CD4-positive, alpha-beta memory T cell (primary cell): Measurements from ENCODE around the gene ZMAT5. TPM values are rescaled to one million over a fixed set of nuclear protein-coding genes. Genes with fewer than 3 reads are reported as not detected.
A peak's percentile ranks its signal among the peaks of the same experiment; 100 is the strongest.

Experiments
- CTCF ChIA-PET: fragments of 350-600 bp; sonication (Branson Sonifier 250); formaldehyde crosslinking; loops from one replicate; lab custom pipeline; 2021; ENCODE audit warnings: inconsistent platforms; ENCODE audit not compliant: partially characterized antibody; lab: Charles Lee
- POLR2A ChIA-PET: fragments of 350-600 bp; sonication (Branson Sonifier 250); formaldehyde crosslinking; loops from one replicate; lab custom pipeline; 2021; ENCODE audit not compliant: partially characterized antibody; lab: Charles Lee
- DNase-seq, 5 donors: peaks; one replicate each; pipeline versions ENCODE4 v3.0.0 to v3.0.0-alpha.2; 2020 to 2022; ENCODE audit warnings: mixed read lengths in 1 of 5
- H3K27ac ChIP-seq: one replicate; pipeline ENCODE4 v1.7.0; 2013; ENCODE audit warnings: low read depth, low read length
- H3K27me3 ChIP-seq: 2 replicates; pipeline ENCODE4 v1.7.0; 2013; ENCODE audit warnings: mild to moderate bottlenecking, low read length, moderate library complexity; ENCODE audit not compliant: insufficient read depth
- H3K36me3 ChIP-seq: 2 replicates; pipeline ENCODE4 v1.7.0; 2013; ENCODE audit warnings: mild to moderate bottlenecking, low read length, moderate library complexity; ENCODE audit not compliant: insufficient read depth
- H3K4me1 ChIP-seq: 2 replicates; pipeline ENCODE4 v1.7.0; 2013; ENCODE audit warnings: mild to moderate bottlenecking, low read length, moderate library complexity; ENCODE audit not compliant: insufficient read depth
- H3K4me3 ChIP-seq, 2 donors: one replicate each; pipeline ENCODE4 v1.7.0; 2013; ENCODE audit warnings: low read length in 2 of 2, mild to moderate bottlenecking in 1 of 2
- H3K9me3 ChIP-seq, 2 donors: one replicate each; pipeline ENCODE4 v1.7.0; 2013; ENCODE audit warnings: low read length in 2 of 2, control low read depth in 1 of 2; ENCODE audit not compliant: control insufficient read depth in 1 of 2
- H3K27ac Mint-ChIP-seq, 7 donors: one replicate each; pipeline ENCODE4 v1.8.0; 2020 to 2021; ENCODE audit warnings: mixed read lengths in 7 of 7, mild to moderate bottlenecking in 6 of 7, inconsistent platforms in 3 of 7, moderate library complexity in 3 of 7
- H3K27me3 Mint-ChIP-seq, 2 donors: one replicate each; pipeline ENCODE4 v1.8.0; 2020 to 2021; ENCODE audit warnings: mixed read lengths in 2 of 2
- H3K36me3 Mint-ChIP-seq, 2 donors: one replicate each; pipeline ENCODE4 v1.8.0; 2020 to 2021; ENCODE audit warnings: mixed read lengths in 2 of 2, inconsistent platforms in 1 of 2, mild to moderate bottlenecking in 1 of 2
- H3K4me1 Mint-ChIP-seq, 4 donors: one replicate each; pipeline ENCODE4 v1.8.0; 2020 to 2021; ENCODE audit warnings: mixed read lengths in 4 of 4, mild to moderate bottlenecking in 1 of 4
- H3K4me3 Mint-ChIP-seq, 8 donors: one replicate each; pipeline ENCODE4 v1.8.0; 2020 to 2021; ENCODE audit warnings: mixed read lengths in 8 of 8, mild to moderate bottlenecking in 7 of 8, moderate library complexity in 6 of 8, inconsistent platforms in 3 of 8
- H3K9me3 Mint-ChIP-seq, 8 donors: one replicate each; pipeline ENCODE4 v1.8.0; 2020 to 2021; ENCODE audit warnings: mixed read lengths in 8 of 8, mild to moderate bottlenecking in 5 of 8, inconsistent platforms in 3 of 8, moderate library complexity in 1 of 8
- intact Hi-C: fragments of 100-400 bp; cut with micrococcal nuclease; formaldehyde crosslinking; loops from one replicate; pipeline ENCODE4 v1.15.1; 2023
- polyA plus RNA-seq, 2 donors: library from polyadenylated mRNA; unstranded; fragments of 300-500 nt; fragmentation: Illumina TruSeq; gene quantifications; one replicate each; pipeline ENCODE4 v1.2.3, GENCODE V29; 2021
- total RNA-seq, 2 experiments: library from RNA; stranded (reverse); gene quantifications; one replicate each; pipeline ENCODE4 v1.2.3, GENCODE V29; 2021

Gene ZMAT5
- total and polyA plus RNA-seq, 4 experiments from 2014 or later, result 16.3 to 67.7 (median 31.3) TPM

DNA sequence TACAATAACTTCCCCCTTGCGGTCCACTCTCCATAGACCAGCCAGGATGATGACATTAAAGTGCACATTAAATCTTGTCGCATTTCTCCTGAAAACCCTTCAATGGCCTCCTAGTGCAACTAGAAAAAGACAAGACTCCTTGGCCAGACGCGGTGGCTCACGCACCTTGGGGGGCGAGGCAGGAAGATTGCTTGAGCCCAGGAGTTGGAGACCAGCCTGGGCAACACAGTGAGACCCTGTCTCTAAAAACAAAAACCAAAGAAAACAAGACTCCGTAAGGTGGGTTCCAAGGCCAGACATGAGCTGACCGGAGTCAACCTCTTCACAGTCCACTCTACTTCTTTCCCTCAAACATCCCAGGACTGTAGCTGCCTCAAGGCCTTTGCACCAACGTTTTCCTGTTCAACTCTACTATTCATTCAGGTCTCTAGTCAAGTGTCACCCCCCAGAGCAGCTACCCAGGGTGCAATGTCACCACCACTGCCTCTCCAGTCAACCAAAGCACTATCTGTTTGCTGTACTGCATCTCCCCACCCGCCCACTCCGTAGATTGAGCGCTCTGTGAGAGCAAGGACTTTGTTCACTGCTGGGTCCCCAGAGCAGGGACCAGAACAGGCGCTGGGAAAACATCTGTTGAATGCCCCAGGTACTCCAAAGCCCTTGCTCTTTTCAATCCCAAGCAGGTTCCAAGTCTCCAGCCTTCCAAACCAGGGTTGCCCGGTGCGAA lies 739 bp downstream of the ZMAT5 start:
- Histone ChIP-seq H3K36me3 (peaks cover 11% of the 10 kb centered on the region), H3K9me3 (no peaks in the 10 kb centered on the region), H3K27ac (peak overlapping the region; percentile 87), H3K27me3 (no peaks in the 10 kb centered on the region), H3K4me3 (peak overlapping the region; percentile 93 to 96), H3K4me1 (peaks cover 29% of the 10 kb centered on the region)
- DNase-seq, result peak in 1 of 5 donors; percentile 1
- Mint-ChIP-seq H3K27ac (peak overlapping the region; percentile 38 to 99 (median 99)), H3K27me3 (no peaks in the 10 kb centered on the region), H3K4me1 (peaks cover 22 to 53% (median 28%) of the 10 kb centered on the region in 4 donors), H3K36me3 (peaks cover 7 to 28% of the 10 kb centered on the region in 2 donors), H3K4me3 (peak overlapping the region; percentile 95 to 100 (median 99)), H3K9me3 (no peaks in the 10 kb centered on the region)
- ChIA-PET POLR2A (interaction anchor here (0.6 to 1.2 kb wide), 5 partner anchors 10 to 212 kb away, joined by 3 to 7 read pairs (median 5); partner anchors contain the start of genes ASCC2, MTMR3 and THOC5), CTCF (interaction anchor here (0.6 to 1.3 kb wide), 3 partner anchors 14 to 431 kb away, joined by 3 to 5 read pairs (median 3); partner anchors contain the start of gene ASCC2)
- intact Hi-C loops, result loop anchor here (5.0 to 10.0 kb wide), 3 partner anchors 321 to 659 kb away; partner anchors contain the start of gene MTFP1

GRCh38 chr22:29762263-29762662 lies 4.5 kb downstream of the ZMAT5 start:
- Mint-ChIP-seq H3K27me3 (no peaks in the 10 kb centered on the region), H3K4me1 (peaks cover 12 to 27% (median 17%) of the 10 kb centered on the region in 4 donors), H3K9me3 (no peaks in the 10 kb centered on the region), H3K27ac (no peak overlapping the region), H3K4me3 (no peak overlapping the region), H3K36me3 (peaks cover 0 to 2% of the 10 kb centered on the region in 2 donors)
- Histone ChIP-seq H3K36me3 (no peaks in the 10 kb centered on the region), H3K4me3 (no peak overlapping the region), H3K9me3 (no peaks in the 10 kb centered on the region), H3K4me1 (peaks cover 10% of the 10 kb centered on the region), H3K27ac (no peak overlapping the region), H3K27me3 (no peaks in the 10 kb centered on the region)
- CTCF ChIA-PET, result no interaction called here
- POLR2A ChIA-PET, result interaction anchor here (0.8 kb wide), 1 partner anchor 10 kb away, joined by 3 read pairs; no protein-coding TSS in a partner anchor
- intact Hi-C loops, result loop anchor here (10.0 kb wide), 2 partner anchors 347 to 663 kb away; partner anchors contain the start of gene MTFP1
- no peak for DNase-seq

GRCh38 chr22:29758959-29759358 lies 7.8 kb downstream of the ZMAT5 start:
- no peaks in the 10 kb centered on the region for H3K4me1 ChIP-seq
- no peaks in the 10 kb centered on the region for H3K9me3 Mint-ChIP-seq
- H3K9me3 ChIP-seq, result no peaks in the 10 kb centered on the region
- H3K27ac ChIP-seq, result no peak overlapping the region
- H3K36me3 ChIP-seq, result no peaks in the 10 kb centered on the region
- POLR2A ChIA-PET, result no interaction called here
- H3K4me1 Mint-ChIP-seq, result peaks cover 0 to 5% (median under 1%) of the 10 kb centered on the region in 4 donors
- H3K27me3 ChIP-seq, result no peaks in the 10 kb centered on the region
- no peak overlapping the region for H3K4me3 Mint-ChIP-seq
- no peak for DNase-seq
- H3K4me3 ChIP-seq, result no peak overlapping the region
- no peaks in the 10 kb centered on the region for H3K27me3 Mint-ChIP-seq
- peaks cover 0 to 6% of the 10 kb centered on the region in 2 donors for H3K36me3 Mint-ChIP-seq
- CTCF ChIA-PET, result no interaction called here
- H3K27ac Mint-ChIP-seq, result peak overlapping the region in 2 of 7 donors; percentile 16 to 83
- intact Hi-C loops, result no loop called here

- Histone ChIP-seq H3K27ac (no peak overlapping the region), H3K9me3 (no peaks in the 10 kb centered on the region), H3K4me3 (no peak overlapping the region), H3K4me1 (no peaks in the 10 kb centered on the region), H3K27me3 (no peaks in the 10 kb centered on the region), H3K36me3 (no peaks in the 10 kb centered on the region)
- ChIA-PET CTCF (no interaction called here), POLR2A (no interaction called here)
- intact Hi-C loops, result no loop called here
- DNase-seq, result no peak
- Mint-ChIP-seq H3K4me3 (no peak overlapping the region), H3K27me3 (no peaks in the 10 kb centered on the region), H3K4me1 (peaks cover 0 to 5% (median under 1%) of the 10 kb centered on the region in 4 donors), H3K27ac (no peak overlapping the region), H3K9me3 (no peaks in the 10 kb centered on the region), H3K36me3 (peaks cover 0 to 6% of the 10 kb centered on the region in 2 donors)
Measured at GRCh38 chr22:29758068-29758622, 8.7 kb downstream of the ZMAT5 start.

DNA sequence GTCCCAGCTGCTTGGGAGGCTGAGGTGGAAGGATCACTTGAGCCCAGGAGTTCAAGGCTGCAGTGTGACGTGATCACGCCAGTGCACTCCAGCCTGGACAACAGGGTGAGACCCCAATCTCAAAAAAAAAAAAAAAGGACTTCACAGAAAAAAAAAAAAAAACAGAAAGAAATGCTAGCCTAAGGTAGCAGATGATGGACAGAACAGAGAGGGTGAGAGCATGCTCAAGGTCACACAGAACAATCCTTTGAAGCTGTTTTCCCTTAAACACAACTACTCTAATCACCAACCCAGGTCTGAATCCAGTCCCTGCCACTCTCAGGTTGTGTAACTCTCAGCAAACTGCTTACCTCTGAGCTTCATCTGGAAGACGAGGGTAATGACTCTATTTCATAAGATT lies 9.7 kb downstream of the ZMAT5 start:
- intact Hi-C loops, result no loop called here
- no peak overlapping the region for H3K4me3 Mint-ChIP-seq
- peaks cover under 1% of the 10 kb centered on the region for H3K4me1 ChIP-seq
- DNase-seq, result no peak
- H3K4me1 Mint-ChIP-seq, result peaks cover 0 to 5% (median 3%) of the 10 kb centered on the region in 4 donors
- no peak overlapping the region for H3K27ac ChIP-seq
- H3K36me3 ChIP-seq, result no peaks in the 10 kb centered on the region
- no peak overlapping the region for H3K4me3 ChIP-seq
- H3K9me3 Mint-ChIP-seq, result no peaks in the 10 kb centered on the region
- H3K9me3 ChIP-seq, result no peaks in the 10 kb centered on the region
- ChIA-PET CTCF (interaction anchor here (1.3 kb wide), 1 partner anchor 16 kb away, joined by 3 read pairs; no protein-coding TSS in a partner anchor), POLR2A (no interaction called here)
- H3K27ac Mint-ChIP-seq, result no peak overlapping the region
- H3K27me3 Mint-ChIP-seq, result no peaks in the 10 kb centered on the region
- H3K27me3 ChIP-seq, result no peaks in the 10 kb centered on the region
- peaks cover 0 to 6% of the 10 kb centered on the region in 2 donors for H3K36me3 Mint-ChIP-seq

- no peak for DNase-seq
- ChIA-PET POLR2A (no interaction called here), CTCF (interaction anchor here (1.3 kb wide), 1 partner anchor 17 kb away, joined by 3 read pairs; no protein-coding TSS in a partner anchor)
- no peak overlapping the region for H3K27ac Mint-ChIP-seq
- intact Hi-C loops, result no loop called here
- H3K9me3 Mint-ChIP-seq, result no peaks in the 10 kb centered on the region
- peaks cover 8% of the 10 kb centered on the region for H3K4me1 ChIP-seq
- no peak overlapping the region for H3K27ac ChIP-seq
- H3K27me3 Mint-ChIP-seq, result no peaks in the 10 kb centered on the region
- H3K9me3 ChIP-seq, result no peaks in the 10 kb centered on the region
- peaks cover 0 to 6% of the 10 kb centered on the region in 2 donors for H3K36me3 Mint-ChIP-seq
- H3K4me3 ChIP-seq, result no peak overlapping the region
- H3K4me1 Mint-ChIP-seq, result peaks cover 0 to 11% (median 5%) of the 10 kb centered on the region in 4 donors
- no peaks in the 10 kb centered on the region for H3K27me3 ChIP-seq
- H3K4me3 Mint-ChIP-seq, result no peak overlapping the region
- no peaks in the 10 kb centered on the region for H3K36me3 ChIP-seq
Measured at GRCh38 chr22:29756341-29756740, 10.5 kb downstream of the ZMAT5 start.

DNA sequence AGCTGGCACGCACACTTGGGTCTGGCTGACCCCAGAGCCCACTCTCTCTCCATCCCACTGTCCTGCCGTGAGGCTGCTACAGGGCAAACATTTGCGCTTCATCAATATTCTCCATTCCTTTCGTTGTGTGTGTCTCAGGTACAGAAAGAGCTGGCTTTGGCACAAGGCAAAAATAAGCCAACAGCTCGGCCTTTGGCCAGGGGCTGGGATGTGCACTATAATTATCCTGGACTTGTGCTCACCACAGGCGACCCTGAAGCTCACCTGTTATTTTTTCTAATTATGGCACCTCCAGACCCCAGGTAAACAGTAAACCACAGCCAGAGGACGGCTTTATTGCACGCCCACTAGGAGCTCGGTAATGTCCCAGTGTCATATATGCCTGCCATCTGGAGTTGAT lies 10.9 kb downstream of the ZMAT5 start:
- H3K9me3 ChIP-seq, result no peaks in the 10 kb centered on the region
- H3K27me3 Mint-ChIP-seq, result no peaks in the 10 kb centered on the region
- H3K27ac Mint-ChIP-seq, result peak overlapping the region in 1 of 7 donors; percentile 10
- no peak overlapping the region for H3K27ac ChIP-seq
- intact Hi-C loops, result no loop called here
- no peak overlapping the region for H3K4me3 ChIP-seq
- CTCF ChIA-PET, result no interaction called here
- peaks cover 0 to 10% of the 10 kb centered on the region in 2 donors for H3K36me3 Mint-ChIP-seq
- H3K36me3 ChIP-seq, result no peaks in the 10 kb centered on the region
- H3K4me3 Mint-ChIP-seq, result no peak overlapping the region
- peaks cover 12% of the 10 kb centered on the region for H3K4me1 ChIP-seq
- POLR2A ChIA-PET, result no interaction called here
- no peak for DNase-seq
- H3K27me3 ChIP-seq, result no peaks in the 10 kb centered on the region
- no peaks in the 10 kb centered on the region for H3K9me3 Mint-ChIP-seq
- peaks cover 4 to 16% (median 10%) of the 10 kb centered on the region in 4 donors for H3K4me1 Mint-ChIP-seq
